Breast epithelium (tissue), 4 donors: Measurements from ENCODE around the gene MRPL43. TPM values are rescaled to one million over a fixed set of nuclear protein-coding genes. Genes with fewer than 3 reads are reported as not detected.

Experiments
- DNase-seq, 2 donors: peaks; one replicate each; pipeline ENCODE4 v3.0.0-alpha.2; 2019; ENCODE audit warnings: low spot score in 2 of 2
- H3K27ac ChIP-seq, 2 donors: fragments of 200-600 bp; sonication (generic) in 1 of 2; one replicate each; pipeline ENCODE4 v1.5.1; 2016 to 2019; ENCODE audit warnings: mild to moderate bottlenecking in 1 of 2
- H3K27me3 ChIP-seq, 2 donors: fragments of 200-600 bp; sonication (generic) in 1 of 2; one replicate each; pipeline versions ENCODE4 v1.5.1 to v1.6.0; 2017 to 2019; ENCODE audit warnings: control low read depth in 1 of 2, mild to moderate bottlenecking in 1 of 2
- H3K36me3 ChIP-seq: fragments of 200-600 bp; one replicate; pipeline ENCODE4 v1.5.1; 2019
- H3K4me1 ChIP-seq, 2 donors: fragments of 200-600 bp; sonication (generic); one replicate each; pipeline ENCODE4 v1.5.1; 2016 to 2019; ENCODE audit warnings: control low read depth in 1 of 2
- H3K4me3 ChIP-seq, 3 donors: fragments of 200-600 bp; sonication (generic); 1 replicate in 2 of 3; 2 replicates in 1 of 3; pipeline ENCODE4 v1.5.1; 2016 to 2019; ENCODE audit warnings: mild to moderate bottlenecking in 3 of 3, moderate library complexity in 2 of 3
- H3K9me3 ChIP-seq, 2 donors: fragments of 200-600 bp; sonication (generic) in 1 of 2; one replicate each; pipeline ENCODE4 v1.5.1; 2016 to 2019; ENCODE audit warnings: control low read depth in 1 of 2
- POLR2A ChIP-seq: fragments of 450-650 bp; IDR thresholded peaks from one replicate; pipeline ENCODE4 v1.6.1; 2016; ENCODE audit warnings: antibody characterized with exemption, mild to moderate bottlenecking, moderate library complexity
- POLR2AphosphoS5 ChIP-seq, 3 donors: sonication (generic); formaldehyde crosslinking; IDR thresholded peaks; one replicate each; pipeline ENCODE4 v1.6.1; 2017; ENCODE audit warnings: antibody characterized with exemption in 3 of 3
- intact Hi-C: fragments of 100-400 bp; cut with DNase I; formaldehyde crosslinking; loops from one replicate; pipeline ENCODE4 v1.15.1; 2023; ENCODE audit warnings: low total_unique reads
- total RNA-seq, 3 donors: library from RNA; depleted of rRNA; stranded (reverse); fragments of >200 nt; gene quantifications; one replicate each; pipeline ENCODE4 v1.1.0, GENCODE V29; 2016
- TF ChIP-seq, protein P1 (sequence below), 3 donors: fragments of 450-650 bp; IDR thresholded peaks; one replicate each; pipeline ENCODE4 v1.5.1; 2016 to 2017; ENCODE audit warnings: antibody characterized with exemption in 3 of 3, mild to moderate bottlenecking in 3 of 3, moderate library complexity in 3 of 3

MRPL43 gene
- total RNA-seq, 3 donors from 2014 or later: 75.4 to 104 (median 84.6) TPM

DNA sequence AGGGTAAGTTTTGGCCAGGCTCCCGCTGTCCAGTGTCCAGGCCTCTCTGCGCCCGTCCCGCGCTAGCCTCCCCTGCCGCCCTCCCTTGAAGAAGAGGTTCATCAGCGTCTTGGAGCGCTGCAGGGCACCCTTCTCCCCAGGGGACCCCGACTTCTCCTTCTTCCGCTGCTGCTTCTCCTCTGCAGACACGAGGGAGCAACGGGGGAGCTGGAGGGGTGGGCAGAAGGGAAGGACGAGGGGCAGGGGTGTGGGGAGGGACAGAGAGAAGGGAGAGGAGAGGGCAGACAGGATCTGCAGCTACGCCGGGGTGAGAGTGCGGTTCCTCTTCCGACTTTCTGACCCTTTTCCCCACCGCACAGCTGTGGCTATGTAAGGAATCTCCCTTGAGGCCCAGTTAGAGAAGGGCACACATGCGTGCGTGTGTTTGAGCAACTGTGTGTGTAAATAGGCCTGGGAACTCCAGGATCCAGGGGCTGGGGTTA lies 30.9 kb upstream of the MRPL43 start:
- H3K9me3 ChIP-seq: no peaks in the 10 kb centered on the region
- H3K27me3 ChIP-seq: no peaks in the 10 kb centered on the region
- no peaks in the 10 kb centered on the region for H3K36me3 ChIP-seq
- no peak for TF ChIP-seq POLR2A
- no peak for TF ChIP-seq POLR2AphosphoS5 (IDR thresholded peaks at IDR 0.05)
- TF ChIP-seq, protein P1, sequence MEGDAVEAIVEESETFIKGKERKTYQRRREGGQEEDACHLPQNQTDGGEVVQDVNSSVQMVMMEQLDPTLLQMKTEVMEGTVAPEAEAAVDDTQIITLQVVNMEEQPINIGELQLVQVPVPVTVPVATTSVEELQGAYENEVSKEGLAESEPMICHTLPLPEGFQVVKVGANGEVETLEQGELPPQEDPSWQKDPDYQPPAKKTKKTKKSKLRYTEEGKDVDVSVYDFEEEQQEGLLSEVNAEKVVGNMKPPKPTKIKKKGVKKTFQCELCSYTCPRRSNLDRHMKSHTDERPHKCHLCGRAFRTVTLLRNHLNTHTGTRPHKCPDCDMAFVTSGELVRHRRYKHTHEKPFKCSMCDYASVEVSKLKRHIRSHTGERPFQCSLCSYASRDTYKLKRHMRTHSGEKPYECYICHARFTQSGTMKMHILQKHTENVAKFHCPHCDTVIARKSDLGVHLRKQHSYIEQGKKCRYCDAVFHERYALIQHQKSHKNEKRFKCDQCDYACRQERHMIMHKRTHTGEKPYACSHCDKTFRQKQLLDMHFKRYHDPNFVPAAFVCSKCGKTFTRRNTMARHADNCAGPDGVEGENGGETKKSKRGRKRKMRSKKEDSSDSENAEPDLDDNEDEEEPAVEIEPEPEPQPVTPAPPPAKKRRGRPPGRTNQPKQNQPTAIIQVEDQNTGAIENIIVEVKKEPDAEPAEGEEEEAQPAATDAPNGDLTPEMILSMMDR (IDR thresholded peaks at IDR 0.05): no peak
- intact Hi-C loops: no loop called here
- peaks cover 3% of the 10 kb centered on the region in 2 donors for H3K4me1 ChIP-seq
- no peak for DNase-seq
- peak overlapping the region in 1 of 2 donors; percentile 43 for H3K27ac ChIP-seq
- H3K4me3 ChIP-seq: no peak overlapping the region

GRCh38 chr10:101016814-101017213 lies 29.5 kb upstream of the MRPL43 start:
- Histone ChIP-seq H3K4me1 (peaks cover 3 to 9% of the 10 kb centered on the region in 2 donors), H3K9me3 (no peaks in the 10 kb centered on the region), H3K36me3 (no peaks in the 10 kb centered on the region), H3K27me3 (no peaks in the 10 kb centered on the region), H3K4me3 (no peak overlapping the region), H3K27ac (no peak overlapping the region)
- TF ChIP-seq, protein P1 (IDR thresholded peaks at IDR 0.05): no peak
- TF ChIP-seq POLR2AphosphoS5 (IDR thresholded peaks at IDR 0.05) (no peak), POLR2A (no peak)
- intact Hi-C loops: no loop called here
- DNase-seq: no peak

GRCh38 chr10:101015582-101015973 lies 28.3 kb upstream of the MRPL43 start:
- Histone ChIP-seq H3K27me3 (no peaks in the 10 kb centered on the region), H3K36me3 (no peaks in the 10 kb centered on the region), H3K27ac (no peak overlapping the region), H3K4me3 (no peak overlapping the region), H3K9me3 (no peaks in the 10 kb centered on the region), H3K4me1 (peaks cover 3 to 9% of the 10 kb centered on the region in 2 donors)
- no peak for TF ChIP-seq POLR2A
- TF ChIP-seq POLR2AphosphoS5 (IDR thresholded peaks at IDR 0.05): no peak
- TF ChIP-seq, protein P1 (IDR thresholded peaks at IDR 0.05): no peak
- no peak for DNase-seq
- intact Hi-C loops: no loop called here

- TF ChIP-seq, protein P1 (IDR thresholded peaks at IDR 0.05): no peak
- TF ChIP-seq POLR2AphosphoS5 (IDR thresholded peaks at IDR 0.05) (no peak), POLR2A (no peak)
Observed at GRCh38 chr10:101014966-101015581, 27.8 kb upstream of the MRPL43 start.

DNA sequence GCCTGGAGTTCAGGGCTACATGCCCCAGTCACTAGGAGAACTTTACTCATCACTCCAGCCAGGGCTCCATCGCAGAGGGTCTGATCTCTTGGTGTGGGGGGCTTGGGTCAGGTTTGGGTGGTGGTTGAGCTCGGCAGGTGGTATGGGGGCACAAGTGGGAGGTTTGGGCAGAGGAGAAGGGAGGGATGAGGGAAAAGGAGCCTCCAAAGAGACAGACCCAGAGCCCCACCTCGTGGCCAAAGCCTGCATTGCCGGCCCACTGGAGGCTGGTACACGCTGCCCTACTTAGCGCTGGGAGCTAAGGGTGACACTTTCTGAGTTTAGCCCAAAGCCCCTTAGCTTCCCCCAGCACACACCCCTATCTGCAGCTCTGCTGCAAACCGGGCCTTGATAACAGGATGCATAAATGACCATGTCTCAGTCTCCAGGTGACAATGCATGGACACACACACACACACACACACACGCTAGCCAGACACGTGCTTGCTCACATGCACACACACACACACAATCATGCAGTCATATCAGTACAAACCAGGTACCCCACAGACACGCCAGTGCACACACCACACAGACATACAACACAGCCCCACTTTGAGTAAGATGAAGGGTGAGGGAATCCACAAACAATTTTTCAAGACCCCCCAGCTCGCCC lies 27.1 kb upstream of the MRPL43 start:
- intact Hi-C loops: no loop called here
- TF ChIP-seq, protein P1 (IDR thresholded peaks at IDR 0.05): peak; percentile 85 to 91 (median 90)
- no peak for TF ChIP-seq POLR2AphosphoS5 (IDR thresholded peaks at IDR 0.05)
- no peak for TF ChIP-seq POLR2A
- Histone ChIP-seq H3K4me3 (no peak overlapping the region), H3K27ac (no peak overlapping the region), H3K36me3 (no peaks in the 10 kb centered on the region), H3K4me1 (peaks cover 3 to 9% of the 10 kb centered on the region in 2 donors), H3K9me3 (no peaks in the 10 kb centered on the region), H3K27me3 (no peaks in the 10 kb centered on the region)
- peak; percentile 68 to 85 for DNase-seq

More at GRCh38 chr10:101014966-101015581, 27.8 kb upstream of the MRPL43 start:
- Histone ChIP-seq H3K27me3 (no peaks in the 10 kb centered on the region), H3K4me1 (peaks cover 3 to 9% of the 10 kb centered on the region in 2 donors), H3K27ac (no peak overlapping the region), H3K4me3 (no peak overlapping the region), H3K9me3 (no peaks in the 10 kb centered on the region), H3K36me3 (no peaks in the 10 kb centered on the region)
- DNase-seq: no peak
- intact Hi-C loops: no loop called here
